ENCODE measurements around the gene TNIP2. TPM values are rescaled to one million over a fixed set of nuclear protein-coding genes. Genes with fewer than 3 reads are reported as not detected.
A peak's percentile ranks its signal among the peaks of the same experiment; 100 is the strongest.

TNIP2 gene
- total RNA-seq, 1 donor from 2014 or later: 33.7 TPM

GRCh38 chr4:2799971-2800690 lies 44.0 kb upstream of the TNIP2 start:
- peaks cover 11% of the 10 kb centered on the region for H3K4me1 Mint-ChIP-seq (ENCODE audit: low read depth, unreplicated experiment)
- FAIRE-seq: no peak

GRCh38 chr4:2799224-2799911 lies 43.2 kb upstream of the TNIP2 start:
- Mint-ChIP-seq H3K36me3 (ENCODE audit: low read depth, unreplicated experiment) (no peaks in the 10 kb centered on the region), H3K9me3 (ENCODE audit: unreplicated experiment) (no peaks in the 10 kb centered on the region), H3K4me1 (ENCODE audit: low read depth, unreplicated experiment) (peaks cover 17% of the 10 kb centered on the region), H3K27me3 (ENCODE audit: low read depth, unreplicated experiment) (no peaks in the 10 kb centered on the region), H3K4me3 (ENCODE audit: unreplicated experiment) (no peak overlapping the region), H3K27ac (ENCODE audit: unreplicated experiment) (peak overlapping the region; percentile 34)
- Histone ChIP-seq H3K27me3 (ENCODE audit: insufficient read depth, low read length) (no peaks in the 10 kb centered on the region), H3K4me2 (ENCODE audit: low read length) (no peak overlapping the region), H3K9ac (ENCODE audit: low read length) (no peak overlapping the region), H3K9me3 (ENCODE audit: insufficient read depth, low read depth, low read length) (no peaks in the 10 kb centered on the region), H3K79me2 (ENCODE audit: insufficient read depth, low read length) (peaks cover 51% of the 10 kb centered on the region), H2AFZ (ENCODE audit: low read depth, low read length) (no peak overlapping the region), H3K36me3 (ENCODE audit: insufficient read depth, low read length) (no peaks in the 10 kb centered on the region), H4K20me1 (ENCODE audit: insufficient read depth, low read length) (no peaks in the 10 kb centered on the region), H3K4me1 (ENCODE audit: insufficient read depth, low read length) (peaks cover 42% of the 10 kb centered on the region), H3K27ac (ENCODE audit: low read depth, low read length) (no peak overlapping the region), H3K4me3 (ENCODE audit: insufficient read depth, low read depth, low read length) (no peak overlapping the region)
- FAIRE-seq: no peak
- no peak for DNase-seq (ENCODE audit: low read depth)
- TF ChIP-seq CTCF (IDR thresholded peaks at IDR 0.05; ENCODE audit: insufficient read depth, low read depth, low read length) (no peak), EZH2 (IDR thresholded peaks at IDR 0.05; ENCODE audit: insufficient read depth, low read length) (no peak)

More at GRCh38 chr4:2799971-2800690, 44.0 kb upstream of the TNIP2 start:
- no peak overlapping the region for H3K9ac ChIP-seq (ENCODE audit: low read length)
- TF ChIP-seq CTCF (IDR thresholded peaks at IDR 0.05; ENCODE audit: insufficient read depth, low read depth, low read length): no peak
- no peak for TF ChIP-seq EZH2 (IDR thresholded peaks at IDR 0.05; ENCODE audit: insufficient read depth, low read length)
- H3K27ac Mint-ChIP-seq (ENCODE audit: unreplicated experiment): peak overlapping the region; percentile 34
- peaks cover 44% of the 10 kb centered on the region for H3K79me2 ChIP-seq (ENCODE audit: insufficient read depth, low read length)
- peaks cover 34% of the 10 kb centered on the region for H3K4me1 ChIP-seq (ENCODE audit: insufficient read depth, low read length)
- no peaks in the 10 kb centered on the region for H3K36me3 ChIP-seq (ENCODE audit: insufficient read depth, low read length)
- H3K36me3 Mint-ChIP-seq (ENCODE audit: low read depth, unreplicated experiment): no peaks in the 10 kb centered on the region
- no peaks in the 10 kb centered on the region for H4K20me1 ChIP-seq (ENCODE audit: insufficient read depth, low read length)
- H3K27me3 Mint-ChIP-seq (ENCODE audit: low read depth, unreplicated experiment): no peaks in the 10 kb centered on the region
- H3K9me3 Mint-ChIP-seq (ENCODE audit: unreplicated experiment): no peaks in the 10 kb centered on the region
- H3K27me3 ChIP-seq (ENCODE audit: insufficient read depth, low read length): no peaks in the 10 kb centered on the region
- no peak overlapping the region for H3K4me3 Mint-ChIP-seq (ENCODE audit: unreplicated experiment)
- no peak overlapping the region for H2AFZ ChIP-seq (ENCODE audit: low read depth, low read length)
- no peaks in the 10 kb centered on the region for H3K9me3 ChIP-seq (ENCODE audit: insufficient read depth, low read depth, low read length)
- no peak overlapping the region for H3K27ac ChIP-seq (ENCODE audit: low read depth, low read length)
- H3K4me2 ChIP-seq (ENCODE audit: low read length): peak overlapping the region; percentile 63
- H3K4me3 ChIP-seq (ENCODE audit: insufficient read depth, low read depth, low read length): no peak overlapping the region
- DNase-seq (ENCODE audit: low read depth): no peak
